HepG2 (cell line): ENCODE results near the gene RNF135. TPM values are rescaled to one million over a fixed set of nuclear protein-coding genes. Genes with fewer than 3 reads are reported as not detected.

Experiments used
- ATAC-seq: fragments of 200-7000 bp; cut with Tn5 transposase; 3 replicates; pipeline ENCODE4 v1.9.1; 2020; ENCODE audit warnings: mild to moderate bottlenecking, moderate library complexity
- BruUV-seq: library from RNA; stranded (reverse); fragments of 400-500 nt; replicated peaks from 2 replicates; lab custom pipeline; 2021; lab: Mats Ljungman, UMichigan
- CTCF ChIA-PET: fragments of 300-600 bp; formaldehyde crosslinking; extraction: SDS; loops from one replicate; lab custom pipeline; 2021; ENCODE audit warnings: low total read pairs, inconsistent platforms, low intra/inter-chr PET ratio; lab: Yijun Ruan, JAX
- POLR2A ChIA-PET: fragments of 350-600 bp; sonication (Branson Sonifier 250); formaldehyde crosslinking; loops from one replicate; lab custom pipeline; 2020; ENCODE audit warnings: antibody characterized with exemption, inconsistent platforms; lab: Yijun Ruan, JAX
- DNase-seq: peaks from one replicate; pipeline ENCODE4 v3.0.0-alpha.2; 2015; ENCODE audit warnings: low spot score
- FAIRE-seq: peaks from 3 replicates; lab custom pipeline; 2011; peaks lifted over from hg19 to GRCh38; lab: Jason Lieb, UNC
- H2AFZ ChIP-seq: one replicate; pipeline ENCODE4 v1.6.1; 2011; ENCODE audit warnings: low read length, inconsistent platforms
- H3K27ac ChIP-seq: fragments of 300-600 bp; 3 replicates; pipeline ENCODE4 v1.8.0; 2011; ENCODE audit warnings: mixed run types, mild to moderate bottlenecking, mixed read lengths, low read length, inconsistent platforms; ENCODE audit not compliant: insufficient read depth; ENCODE audit errors: extremely low read length
- H3K27me3 ChIP-seq, 2 experiments: fragments of 200-600 bp in 1 of 2; 2 replicates in 1 of 2; 3 replicates in 1 of 2; pipeline versions ENCODE4 v1.6.0 to v1.8.0; 2011; ENCODE audit warnings: low read length in 2 of 2, mild to moderate bottlenecking in 2 of 2, moderate library complexity in 2 of 2, inconsistent platforms in 1 of 2; ENCODE audit not compliant: insufficient read depth in 2 of 2, control insufficient read depth in 1 of 2
- H3K36me3 ChIP-seq, 2 experiments: fragments of 200-600 bp in 1 of 2; replicated peaks in 1 of 2; 2 replicates in 1 of 2; 3 replicates in 1 of 2; pipeline versions ENCODE4 v1.5.1 to v1.8.0; 2011; ENCODE audit warnings: low read length in 2 of 2, inconsistent platforms in 1 of 2; ENCODE audit not compliant: insufficient read depth in 2 of 2, control insufficient read depth in 1 of 2
- H3K4me1 ChIP-seq: 2 replicates; pipeline ENCODE4 v1.5.1; 2012; ENCODE audit warnings: low read length, inconsistent platforms; ENCODE audit not compliant: insufficient read depth
- H3K4me2 ChIP-seq: 2 replicates; pipeline ENCODE4 v1.6.0; 2011; ENCODE audit warnings: low read depth, low read length, inconsistent platforms
- H3K4me3 ChIP-seq, 3 experiments: fragments of 200-600 bp in 1 of 3; sonication (generic), shearing (Covaris generic) in 1 of 3; replicated peaks in 1 of 3; 2 replicates each; pipeline ENCODE4 v1.5.1; 2011 to 2016; ENCODE audit warnings: low read length in 3 of 3, inconsistent platforms in 2 of 3, low read depth in 2 of 3, mild to moderate bottlenecking in 2 of 3, control low read depth in 1 of 3, mixed read lengths in 1 of 3; ENCODE audit not compliant: insufficient read depth in 1 of 3
- H3K79me2 ChIP-seq: one replicate; pipeline ENCODE4 v1.6.1; 2011; ENCODE audit warnings: low read length, inconsistent platforms; ENCODE audit not compliant: insufficient read depth
- H3K9ac ChIP-seq: 2 replicates; pipeline ENCODE4 v1.6.0; 2011; ENCODE audit warnings: mild to moderate bottlenecking, low read depth, low read length, inconsistent platforms; ENCODE audit not compliant: insufficient read depth
- H3K9me3 ChIP-seq: 2 replicates; pipeline ENCODE4 v1.5.1; 2012; ENCODE audit warnings: mild to moderate bottlenecking, low read length
- H4K20me1 ChIP-seq: 2 replicates; pipeline ENCODE4 v1.6.0; 2011; ENCODE audit warnings: inconsistent platforms, mild to moderate bottlenecking, low read length, moderate library complexity; ENCODE audit not compliant: insufficient read depth
- FOXO1 ChIP-seq: sonication (generic); formaldehyde crosslinking; IDR thresholded peaks from 2 replicates; pipeline ENCODE4 v1.4.0; 2020; ENCODE audit warnings: missing genetic modification reagents
- HNF1A ChIP-seq, 2 experiments: sonication (generic) in 1 of 2; formaldehyde crosslinking in 1 of 2; IDR thresholded peaks; 2 replicates each; pipeline versions ENCODE4 v1.4.0 to v1.6.1; 2016 to 2020; ENCODE audit warnings: borderline replicate concordance in 1 of 2, low read depth in 1 of 2, mild to moderate bottlenecking in 1 of 2, missing genetic modification reagents in 1 of 2
- HOXA7 ChIP-seq: sonication (generic); formaldehyde crosslinking; IDR thresholded peaks from 2 replicates; pipeline ENCODE4 v1.8.1; 2022; ENCODE audit warnings: mild to moderate bottlenecking, missing genetic modification reagents, moderate library complexity
- NFKBIZ ChIP-seq: IDR thresholded peaks from 2 replicates; pipeline ENCODE4 v1.6.1; 2018; ENCODE audit warnings: missing genetic modification reagents, missing compliant biosample characterization
- PAX8 ChIP-seq: sonication (generic); formaldehyde crosslinking; IDR thresholded peaks from 2 replicates; pipeline ENCODE4 v1.8.0; 2022; ENCODE audit warnings: mild to moderate bottlenecking, missing genetic modification reagents, borderline replicate concordance
- TFDP2 ChIP-seq: sonication (generic); formaldehyde crosslinking; IDR thresholded peaks from 2 replicates; pipeline ENCODE4 v1.4.0; 2020; ENCODE audit warnings: missing genetic modification reagents
- WIZ ChIP-seq: sonication (generic); formaldehyde crosslinking; IDR thresholded peaks from 2 replicates; pipeline ENCODE4 v1.5.1; 2020; ENCODE audit warnings: mild to moderate bottlenecking, missing genetic modification reagents
- ZBTB7A ChIP-seq: sonication (generic); formaldehyde crosslinking; IDR thresholded peaks from 2 replicates; pipeline ENCODE4 v1.8.0; 2022; ENCODE audit warnings: mild to moderate bottlenecking, missing genetic modification reagents
- ZNF33A ChIP-seq: sonication (generic); formaldehyde crosslinking; IDR thresholded peaks from 2 replicates; pipeline ENCODE4 v1.5.1; 2020; ENCODE audit warnings: missing genetic modification reagents, mild to moderate bottlenecking, moderate library complexity, borderline replicate concordance
- ZNF749 ChIP-seq: sonication (generic); formaldehyde crosslinking; IDR thresholded peaks from 2 replicates; pipeline ENCODE4 v1.8.0; 2022; ENCODE audit warnings: mild to moderate bottlenecking, missing genetic modification reagents, moderate library complexity, borderline replicate concordance
- ZNF883 ChIP-seq: sonication (generic); formaldehyde crosslinking; IDR thresholded peaks from 2 replicates; pipeline ENCODE4 v1.5.1; 2020; ENCODE audit warnings: mild to moderate bottlenecking, missing genetic modification reagents; ENCODE audit errors: not compliant biosample characterization
- in situ Hi-C: cut with HindIII; loops from 2 replicates; pipeline ENCODE4 v1.10.0; 2017; ENCODE audit warnings: low pct_unique_long_range_greater_than_20kb; ENCODE audit not compliant: extremely low pct_ligation_motif_present
- intact Hi-C: fragments of 100-400 bp; cut with micrococcal nuclease; formaldehyde crosslinking; loops from one replicate; pipeline ENCODE4 v1.10.0; 2022; ENCODE audit not compliant: unreplicated experiment
- polyA plus RNA-seq, 8 experiments: library from polyadenylated mRNA; depleted of rRNA in 3 of 8; stranded (reverse) in 7 of 8; unstranded in 1 of 8; fragments of >200 nt; fragmentation: Illumina TruSeq in 4 of 8; extraction: Trizol in 4 of 8; gene quantifications; 2 replicates each; pipeline versions ENCODE4 v1.2.1 to v1.2.3, GENCODE V29; 2011 to 2016; ENCODE audit warnings: low read depth in 4 of 8, missing spikeins in 1 of 8, mixed read lengths in 1 of 8; ENCODE audit not compliant: insufficient read depth in 1 of 8
- total RNA-seq, 5 experiments: library from RNA; depleted of rRNA; stranded (reverse); fragments of >200 nt; fragmentation: Illumina TruSeq; extraction: Trizol; gene quantifications; 2 replicates each; pipeline ENCODE4 v1.2.3, GENCODE V29; 2016; ENCODE audit warnings: low read depth in 1 of 5
- TF ChIP-seq, protein P1 (sequence below): sonication (generic); formaldehyde crosslinking; IDR thresholded peaks from 2 replicates; pipeline ENCODE4 v1.5.0; 2020; ENCODE audit warnings: missing genetic modification reagents
- TF ChIP-seq, protein P2 (sequence below): sonication (generic); formaldehyde crosslinking; IDR thresholded peaks from 2 replicates; pipeline ENCODE4 v1.5.0; 2020; ENCODE audit warnings: mild to moderate bottlenecking, missing genetic modification reagents

RNF135 gene
- total and polyA plus RNA-seq, 2 of the 13 experiments (the other 11 are each of a cell fraction or from before 2014, with no cell fraction given) = not detected

DNA sequence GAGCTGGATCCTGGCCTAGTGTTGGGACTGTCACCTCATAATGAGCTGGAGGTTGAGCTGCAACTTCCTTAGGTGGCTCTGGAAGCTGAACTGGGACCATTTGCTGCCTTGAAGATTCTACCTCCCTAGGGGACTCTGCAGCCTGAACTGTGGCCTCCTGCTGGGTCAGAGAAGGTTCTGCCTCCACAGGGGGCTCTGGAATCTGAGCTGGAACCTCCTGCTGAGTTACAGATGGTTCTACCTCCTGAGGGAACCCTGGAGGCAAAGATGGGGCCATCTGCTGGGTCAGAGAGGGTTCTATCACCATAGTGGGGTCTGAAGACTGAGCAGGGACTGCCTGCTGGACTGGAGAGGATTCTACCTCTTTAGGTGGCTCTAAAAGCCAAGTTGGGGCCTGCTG is 77.3 kb downstream of the RNF135 start:
- intact Hi-C loops = no loop called here
- TF ChIP-seq HNF1A (IDR thresholded peaks at IDR 0.05; ENCODE audit: low read depth) (no peak), HNF1A (CRISPR knock-in tag; IDR thresholded peaks at IDR 0.05; ENCODE audit: borderline replicate concordance) (no peak), TFDP2 (CRISPR knock-in tag) (no peak), WIZ (CRISPR knock-in tag) (no peak), ZNF749 (CRISPR knock-in tag) (no peak), HOXA7 (no peak), PAX8 (CRISPR knock-in tag) (no peak), ZNF883 (CRISPR knock-in tag) (no peak), NFKBIZ (CRISPR knock-in tag) (no peak), FOXO1 (no peak), ZNF33A (CRISPR knock-in tag) (no peak), ZBTB7A (CRISPR knock-in tag) (no peak)
- TF ChIP-seq, protein P1, sequence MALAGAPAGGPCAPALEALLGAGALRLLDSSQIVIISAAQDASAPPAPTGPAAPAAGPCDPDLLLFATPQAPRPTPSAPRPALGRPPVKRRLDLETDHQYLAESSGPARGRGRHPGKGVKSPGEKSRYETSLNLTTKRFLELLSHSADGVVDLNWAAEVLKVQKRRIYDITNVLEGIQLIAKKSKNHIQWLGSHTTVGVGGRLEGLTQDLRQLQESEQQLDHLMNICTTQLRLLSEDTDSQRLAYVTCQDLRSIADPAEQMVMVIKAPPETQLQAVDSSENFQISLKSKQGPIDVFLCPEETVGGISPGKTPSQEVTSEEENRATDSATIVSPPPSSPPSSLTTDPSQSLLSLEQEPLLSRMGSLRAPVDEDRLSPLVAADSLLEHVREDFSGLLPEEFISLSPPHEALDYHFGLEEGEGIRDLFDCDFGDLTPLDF (CRISPR knock-in tag) = no peak
- TF ChIP-seq, protein P2, sequence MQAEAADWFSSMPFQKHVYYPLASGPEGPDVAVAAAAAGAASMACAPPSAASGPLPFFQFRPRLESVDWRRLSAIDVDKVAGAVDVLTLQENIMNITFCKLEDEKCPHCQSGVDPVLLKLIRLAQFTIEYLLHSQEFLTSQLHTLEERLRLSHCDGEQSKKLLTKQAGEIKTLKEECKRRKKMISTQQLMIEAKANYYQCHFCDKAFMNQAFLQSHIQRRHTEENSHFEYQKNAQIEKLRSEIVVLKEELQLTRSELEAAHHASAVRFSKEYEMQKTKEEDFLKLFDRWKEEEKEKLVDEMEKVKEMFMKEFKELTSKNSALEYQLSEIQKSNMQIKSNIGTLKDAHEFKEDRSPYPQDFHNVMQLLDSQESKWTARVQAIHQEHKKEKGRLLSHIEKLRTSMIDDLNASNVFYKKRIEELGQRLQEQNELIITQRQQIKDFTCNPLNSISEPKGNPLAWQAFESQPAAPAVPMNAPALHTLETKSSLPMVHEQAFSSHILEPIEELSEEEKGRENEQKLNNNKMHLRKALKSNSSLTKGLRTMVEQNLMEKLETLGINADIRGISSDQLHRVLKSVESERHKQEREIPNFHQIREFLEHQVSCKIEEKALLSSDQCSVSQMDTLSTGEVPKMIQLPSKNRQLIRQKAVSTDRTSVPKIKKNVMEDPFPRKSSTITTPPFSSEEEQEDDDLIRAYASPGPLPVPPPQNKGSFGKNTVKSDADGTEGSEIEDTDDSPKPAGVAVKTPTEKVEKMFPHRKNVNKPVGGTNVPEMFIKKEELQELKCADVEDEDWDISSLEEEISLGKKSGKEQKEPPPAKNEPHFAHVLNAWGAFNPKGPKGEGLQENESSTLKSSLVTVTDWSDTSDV (CRISPR knock-in tag) = no peak

More for the DNA sequence above, 77.3 kb downstream of the RNF135 start:
- H4K20me1 ChIP-seq = no peaks in the 10 kb centered on the region
- BruUV-seq = no TSS peak
- H3K27me3 ChIP-seq = no peaks in the 10 kb centered on the region; a peak in 2 of 5 replicates
- H3K9me3 ChIP-seq = no peaks in the 10 kb centered on the region
- no peaks in the 10 kb centered on the region for H3K79me2 ChIP-seq
- no peak overlapping the region for H2AFZ ChIP-seq
- ChIA-PET CTCF (no interaction called here), POLR2A (no interaction called here)
- H3K36me3 ChIP-seq = no peaks in the 10 kb centered on the region
- no peak overlapping the region for H3K9ac ChIP-seq
- no peak for FAIRE-seq
- H3K4me2 ChIP-seq = no peak overlapping the region
- peaks cover 16% of the 10 kb centered on the region for H3K4me1 ChIP-seq
- no peak overlapping the region for H3K27ac ChIP-seq
- H3K4me3 ChIP-seq = no peak overlapping the region
- in situ Hi-C loops = no loop called here
- ATAC-seq = no peak
- DNase-seq = no peak
